ENCODE results near the gene PTPRH. TPM values are rescaled to one million over a fixed set of nuclear protein-coding genes. Genes with fewer than 3 reads are reported as not detected.

Gene PTPRH
- total RNA-seq, 1 experiment from 2014 or later, result 15.9 TPM

- no peak overlapping the region for H3K4me2 ChIP-seq (ENCODE audit: low read length)
- no TSS peak for BruUV-seq (replicated peaks)
- H3K4me3 ChIP-seq (replicated peaks in 1 of 2; ENCODE audit: low read depth in 1 of 2, low read length in 2 of 2), result no peak overlapping the region
- H3K27me3 ChIP-seq (ENCODE audit: insufficient read depth, low read length), result no peaks in the 10 kb centered on the region
- H3K36me3 ChIP-seq (ENCODE audit: control insufficient read depth in 1 of 2, insufficient read depth in 2 of 2, low read length in 2 of 2), result peaks cover 2 to 9% of the 10 kb centered on the region in 2 experiments; a peak in 3 of 4 replicates
- ChIA-PET CTCF (no interaction called here), RAD21 (ENCODE audit: low non-redundant PET in 1 of 2, low total read pairs in 2 of 2, uncharacterized antibody in 2 of 2, unreplicated experiment in 2 of 2) (no interaction called here), POLR2A (no interaction called here)
- no peak overlapping the region for H3K9ac ChIP-seq (ENCODE audit: low read length)
- no peaks in the 10 kb centered on the region for H4K20me1 ChIP-seq (ENCODE audit: insufficient read depth)
- TF ChIP-seq FOSL1 (IDR thresholded peaks at IDR 0.05; ENCODE audit: low read depth), result no peak
- TF ChIP-seq YY1 (IDR thresholded peaks at IDR 0.05; ENCODE audit: extremely low read depth, insufficient replicate concordance, low read depth, low read length), result no peak
- no peak for TF ChIP-seq ELF1 (IDR thresholded peaks at IDR 0.05; ENCODE audit: borderline replicate concordance, low read depth)
- TF ChIP-seq SIN3A (IDR thresholded peaks at IDR 0.05; ENCODE audit: low read depth), result no peak
- no peak for TF ChIP-seq EZH2 (IDR thresholded peaks at IDR 0.05)
- TF ChIP-seq EZH2phosphoT487 (IDR thresholded peaks at IDR 0.05; ENCODE audit: borderline replicate concordance), result no peak
- no peak for TF ChIP-seq JUND (IDR thresholded peaks at IDR 0.05)
- TF ChIP-seq REST (IDR thresholded peaks at IDR 0.05; ENCODE audit: low read depth), result no peak
- no peak for TF ChIP-seq ZFX (IDR thresholded peaks at IDR 0.05)
- no peak for TF ChIP-seq RAD21 (IDR thresholded peaks at IDR 0.05; ENCODE audit: low read depth)
- TF ChIP-seq SP1 (IDR thresholded peaks at IDR 0.05; ENCODE audit: low read depth), result no peak
- TF ChIP-seq ZBTB33 (IDR thresholded peaks at IDR 0.05; ENCODE audit: extremely low read depth, insufficient replicate concordance, low read length), result no peak
- no peak for TF ChIP-seq TCF7L2 (IDR thresholded peaks at IDR 0.05; ENCODE audit: borderline replicate concordance, extremely low read depth, insufficient read depth, insufficient read length)
- TF ChIP-seq, protein P1, sequence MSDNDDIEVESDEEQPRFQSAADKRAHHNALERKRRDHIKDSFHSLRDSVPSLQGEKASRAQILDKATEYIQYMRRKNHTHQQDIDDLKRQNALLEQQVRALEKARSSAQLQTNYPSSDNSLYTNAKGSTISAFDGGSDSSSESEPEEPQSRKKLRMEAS (IDR thresholded peaks at IDR 0.05), result no peak
- no peak for TF ChIP-seq POLR2A (IDR thresholded peaks at IDR 0.05; ENCODE audit: borderline replicate concordance, extremely low read depth, insufficient read depth, insufficient read length)
- ATAC-seq (no peak), DNase-seq (ENCODE audit: low read depth, low spot score) (no peak)
- H3K4me1 ChIP-seq (ENCODE audit: control insufficient read depth in 1 of 2, insufficient read depth in 2 of 2, low read length in 2 of 2), result peaks cover 9 to 26% of the 10 kb centered on the region in 2 experiments
- H3K9me2 ChIP-seq (ENCODE audit: insufficient read depth), result no peaks in the 10 kb centered on the region
- peaks cover 96% of the 10 kb centered on the region for H3K79me2 ChIP-seq (ENCODE audit: insufficient read depth, low read length)
- no peak overlapping the region for H2AFZ ChIP-seq (ENCODE audit: low read depth, low read length, poor library complexity, severe bottlenecking)
- no peak overlapping the region; the same call in 1 of the 2 replicates for H3K27ac ChIP-seq (ENCODE audit: low read depth, low read length)
- no peaks in the 10 kb centered on the region for H3K9me3 ChIP-seq (ENCODE audit: control insufficient read depth in 1 of 2, insufficient read depth in 1 of 2, low read depth in 1 of 2, low read length in 2 of 2)
- intact Hi-C loops (cut with micrococcal nuclease), result no loop called here
These were observed 44.7 kb upstream of the PTPRH start for GRCh38 chr19:55253842-55254624.
